ENCODE measurements around the gene POLE.
"Not testable (repeated sequence)": the region's sequence is repeated elsewhere in the genome, so short reads cannot be mapped to it uniquely, and the experiment has no call there.

The POLE gene

GRCh38 chr12:132719141-132719953, 32.2 kb upstream of the POLE start:
- no peak for DNase-seq (ENCODE audit: low read depth, low spot score)

GRCh38 chr12:132718644-132719043, 31.5 kb upstream of the POLE start:
- no peak for DNase-seq (ENCODE audit: low read depth, low spot score)

- DNase-seq (ENCODE audit: low read depth, low spot score): no peak
Observed at GRCh38 chr12:132717531-132718387, 30.6 kb upstream of the POLE start.

- no peak for DNase-seq (ENCODE audit: low read depth, low spot score)
Observed at GRCh38 chr12:132717011-132717410, 29.9 kb upstream of the POLE start.

GRCh38 chr12:132716356-132716755, 29.2 kb upstream of the POLE start:
- DNase-seq (ENCODE audit: low read depth, low spot score): no peak

- DNase-seq (ENCODE audit: low read depth, low spot score): no peak
Observed at GRCh38 chr12:132715874-132716273, 28.7 kb upstream of the POLE start.

GRCh38 chr12:132713123-132713522, 26.0 kb upstream of the POLE start:
- DNase-seq (ENCODE audit: low read depth, low spot score): no peak

- no peak for DNase-seq (ENCODE audit: low read depth, low spot score)
Observed at GRCh38 chr12:132711080-132711843, 24.1 kb upstream of the POLE start.

- peak; percentile 23 for DNase-seq (ENCODE audit: low read depth, low spot score)
Observed at GRCh38 chr12:132710405-132711079, 23.4 kb upstream of the POLE start, which contains the start of gene PGAM5. Gene PGAM5, plus strand, starts transcription at chr12:132710842. Its CDS starts 35 bp downstream, at chr12:132710877.

- no peak for DNase-seq (ENCODE audit: low read depth, low spot score)
Observed at GRCh38 chr12:132710043-132710404, 22.9 kb upstream of the POLE start.

- no peak for DNase-seq (ENCODE audit: low read depth, low spot score)
Observed at GRCh38 chr12:132708150-132708549, 21.0 kb upstream of the POLE start.

GRCh38 chr12:132707241-132707640, 20.1 kb upstream of the POLE start:
- DNase-seq (ENCODE audit: low read depth, low spot score): no peak

- no peak for DNase-seq (ENCODE audit: low read depth, low spot score)
Observed at GRCh38 chr12:132703641-132704040, 16.5 kb upstream of the POLE start.

GRCh38 chr12:132702640-132703039, 15.5 kb upstream of the POLE start:
- no peak for DNase-seq (ENCODE audit: low read depth, low spot score)

GRCh38 chr12:132700212-132700822, 13.2 kb upstream of the POLE start:
- peak; percentile 31 for DNase-seq (ENCODE audit: low read depth, low spot score)

GRCh38 chr12:132698341-132698740, 11.2 kb upstream of the POLE start:
- no peak for DNase-seq (ENCODE audit: low read depth, low spot score)

- no peak for DNase-seq (ENCODE audit: low read depth, low spot score)
Observed at GRCh38 chr12:132695431-132695830, 8.3 kb upstream of the POLE start.

GRCh38 chr12:132694888-132695287, 7.7 kb upstream of the POLE start:
- not testable (repeated sequence) for DNase-seq (ENCODE audit: low read depth, low spot score)

- DNase-seq (ENCODE audit: low read depth, low spot score): not testable (repeated sequence)
Observed at GRCh38 chr12:132692030-132692429, 4.9 kb upstream of the POLE start.

- no peak for DNase-seq (ENCODE audit: low read depth, low spot score)
Observed at GRCh38 chr12:132690112-132690511, 3.0 kb upstream of the POLE start.

- no peak for DNase-seq (ENCODE audit: low read depth, low spot score)
Observed at GRCh38 chr12:132689227-132689626, 2.1 kb upstream of the POLE start.

Data from smooth muscle cell of the brain vasculature (primary cell).